Measurements from ENCODE around the gene GID8.

- TF ChIP-seq NAIF1 (CRISPR knock-in tag; IDR thresholded peaks at IDR 0.05; ENCODE audit: borderline replicate concordance) (no peak), ZNF589 (CRISPR knock-in tag; conservative IDR thresholded peaks at IDR 0.05) (peak; percentile 98), RBFOX2 (IDR thresholded peaks at IDR 0.05; ENCODE audit: low read depth, low read length) (peak; percentile 97), POLR2A (IDR thresholded peaks at IDR 0.05; ENCODE audit: insufficient read depth in 1 of 2, low read depth in 2 of 2, low read length in 2 of 2) (peak; percentile 94 to 95), MAFG (CRISPR knock-in tag; IDR thresholded peaks at IDR 0.05) (no peak), EP300 (IDR thresholded peaks at IDR 0.05; ENCODE audit: low read depth in 2 of 2, low read length in 2 of 2) (peak in 1 of 2 experiments; percentile 58; a peak in 1 of 4 replicates), EP300 (CRISPR knock-in tag; IDR thresholded peaks at IDR 0.05; ENCODE audit: borderline replicate concordance) (peak; percentile 71; the same call in 1 of the 2 replicates), CBX5 (CRISPR knock-in tag; IDR thresholded peaks at IDR 0.05; ENCODE audit: borderline replicate concordance) (peak; percentile 97), BRCA1 (CRISPR knock-in tag; IDR thresholded peaks at IDR 0.05) (peak; percentile 78; the same call in 1 of the 2 replicates), POLR2AphosphoS5 (IDR thresholded peaks at IDR 0.05; ENCODE audit: low read depth, low read length) (peak; percentile 93), MEIS2 (CRISPR knock-in tag; IDR thresholded peaks at IDR 0.05) (peak; percentile 71; the same call in 1 of the 2 replicates)
- TF ChIP-seq, protein P1, sequence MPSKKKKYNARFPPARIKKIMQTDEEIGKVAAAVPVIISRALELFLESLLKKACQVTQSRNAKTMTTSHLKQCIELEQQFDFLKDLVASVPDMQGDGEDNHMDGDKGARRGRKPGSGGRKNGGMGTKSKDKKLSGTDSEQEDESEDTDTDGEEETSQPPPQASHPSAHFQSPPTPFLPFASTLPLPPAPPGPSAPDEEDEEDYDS (CRISPR knock-in tag; IDR thresholded peaks at IDR 0.05) = peak; percentile 87
- TF ChIP-seq, protein P2, sequence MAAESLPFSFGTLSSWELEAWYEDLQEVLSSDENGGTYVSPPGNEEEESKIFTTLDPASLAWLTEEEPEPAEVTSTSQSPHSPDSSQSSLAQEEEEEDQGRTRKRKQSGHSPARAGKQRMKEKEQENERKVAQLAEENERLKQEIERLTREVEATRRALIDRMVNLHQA (CRISPR knock-in tag; IDR thresholded peaks at IDR 0.05) = no peak
Observed at GRCh38 chr20:62937268-62938104, 461 bp upstream of the GID8 start.
